ENCODE results near the gene SDHAF2. TPM values are rescaled to one million over a fixed set of nuclear protein-coding genes. Genes with fewer than 3 reads are reported as not detected.

SDHAF2 gene
- total RNA-seq, 4 donors from 2014 or later: 65.8 to 122 (median 81.4) TPM

- DNase-seq: no peak
- Histone ChIP-seq H3K27ac (peak overlapping the region; percentile 83 to 88 (median 86)), H3K4me3 (peak overlapping the region; percentile 30 to 86 (median 69)), H3K36me3 (peaks cover 0 to 27% (median 0%) of the 10 kb centered on the region in 4 donors), H3K9me3 (no peaks in the 10 kb centered on the region), H3K27me3 (no peaks in the 10 kb centered on the region), H3K4me1 (peaks cover 4 to 17% (median 14%) of the 10 kb centered on the region in 4 donors)
- WGBS, 2 donors (ENCODE audit: low coverage in 1 of 2): 0 to 1% methylated on average over 5 to 15 of the region's 15 CpGs
- intact Hi-C loops (cut with DNase I; ENCODE audit: low total_unique reads): no loop called here
- TF ChIP-seq POLR2AphosphoS5 (IDR thresholded peaks at IDR 0.05): no peak
- no peak for TF ChIP-seq EP300 (IDR thresholded peaks at IDR 0.05; ENCODE audit: low read depth)
- no peak for TF ChIP-seq CTCF (IDR thresholded peaks at IDR 0.05)
- no peak for TF ChIP-seq POLR2A (IDR thresholded peaks at IDR 0.05)
- in situ Hi-C loops (cut with MboI; ENCODE audit: low pct_ligation_motif_present in 1 of 4, low pct_unique_long_range_greater_than_20kb in 1 of 4, low sequenced_read_pairs in 3 of 4): loop anchor here in 1 of 4 donors (25.0 kb wide), 1 partner anchor 131 kb away; no protein-coding TSS in a partner anchor
Observed at GRCh38 chr11:61392981-61393595, 36.8 kb upstream of the SDHAF2 start.

- WGBS, 2 donors (ENCODE audit: low coverage in 1 of 2): 88% methylated on average over 2 of the region's 2 CpGs; no CpG with 5 or more reads in 1 of the 2 donors
- Histone ChIP-seq H3K9me3 (no peaks in the 10 kb centered on the region), H3K27me3 (no peaks in the 10 kb centered on the region), H3K4me1 (no peaks in the 10 kb centered on the region), H3K4me3 (no peak overlapping the region), H3K27ac (no peak overlapping the region), H3K36me3 (peaks cover 0 to 49% (median 18%) of the 10 kb centered on the region in 4 donors)
- no peak for TF ChIP-seq CTCF (IDR thresholded peaks at IDR 0.05)
- TF ChIP-seq POLR2AphosphoS5 (IDR thresholded peaks at IDR 0.05): no peak
- no peak for TF ChIP-seq POLR2A (IDR thresholded peaks at IDR 0.05)
- TF ChIP-seq EP300 (IDR thresholded peaks at IDR 0.05; ENCODE audit: low read depth): no peak
- intact Hi-C loops (cut with DNase I; ENCODE audit: low total_unique reads) (no loop called here), in situ Hi-C loops (cut with MboI; ENCODE audit: low pct_ligation_motif_present in 1 of 4, low pct_unique_long_range_greater_than_20kb in 1 of 4, low sequenced_read_pairs in 3 of 4) (no loop called here)
- DNase-seq: no peak
Observed at GRCh38 chr11:61401173-61401572, 28.8 kb upstream of the SDHAF2 start.

GRCh38 chr11:61401573-61401972 lies 28.4 kb upstream of the SDHAF2 start:
- WGBS, 2 donors (ENCODE audit: low coverage in 1 of 2): 95 to 100% methylated on average over 1 to 2 of the region's 2 CpGs
- Histone ChIP-seq H3K9me3 (no peaks in the 10 kb centered on the region), H3K27me3 (no peaks in the 10 kb centered on the region), H3K27ac (no peak overlapping the region), H3K36me3 (peaks cover 0 to 45% (median 20%) of the 10 kb centered on the region in 4 donors), H3K4me3 (no peak overlapping the region), H3K4me1 (no peaks in the 10 kb centered on the region)
- DNase-seq: no peak
- in situ Hi-C loops (cut with MboI; ENCODE audit: low pct_ligation_motif_present in 1 of 4, low pct_unique_long_range_greater_than_20kb in 1 of 4, low sequenced_read_pairs in 3 of 4) (no loop called here), intact Hi-C loops (cut with DNase I; ENCODE audit: low total_unique reads) (no loop called here)
- no peak for TF ChIP-seq EP300 (IDR thresholded peaks at IDR 0.05; ENCODE audit: low read depth)
- TF ChIP-seq POLR2A (IDR thresholded peaks at IDR 0.05): no peak
- no peak for TF ChIP-seq CTCF (IDR thresholded peaks at IDR 0.05)
- no peak for TF ChIP-seq POLR2AphosphoS5 (IDR thresholded peaks at IDR 0.05)

GRCh38 chr11:61403658-61404057 lies 26.3 kb upstream of the SDHAF2 start:
- TF ChIP-seq EP300 (IDR thresholded peaks at IDR 0.05; ENCODE audit: low read depth) (no peak), POLR2A (IDR thresholded peaks at IDR 0.05) (no peak), CTCF (IDR thresholded peaks at IDR 0.05) (no peak), POLR2AphosphoS5 (IDR thresholded peaks at IDR 0.05) (no peak)
- no peaks in the 10 kb centered on the region for H3K27me3 ChIP-seq
- H3K4me3 ChIP-seq: no peak overlapping the region
- no peaks in the 10 kb centered on the region for H3K9me3 ChIP-seq
- no peaks in the 10 kb centered on the region for H3K4me1 ChIP-seq
- 100% methylated on average over 1 of the region's 1 CpG; no CpG with 5 or more reads in 1 of the 2 donors for WGBS, 2 donors (ENCODE audit: low coverage in 1 of 2)
- intact Hi-C loops (cut with DNase I; ENCODE audit: low total_unique reads): no loop called here
- H3K36me3 ChIP-seq: peaks cover 0 to 58% (median 22%) of the 10 kb centered on the region in 4 donors
- H3K27ac ChIP-seq: no peak overlapping the region
- in situ Hi-C loops (cut with MboI; ENCODE audit: low pct_ligation_motif_present in 1 of 4, low pct_unique_long_range_greater_than_20kb in 1 of 4, low sequenced_read_pairs in 3 of 4): no loop called here
- DNase-seq: no peak

Measured in transverse colon (tissue), 4 donors.